ENCODE data around the gene GRIK3.

Gene GRIK3

DNA sequence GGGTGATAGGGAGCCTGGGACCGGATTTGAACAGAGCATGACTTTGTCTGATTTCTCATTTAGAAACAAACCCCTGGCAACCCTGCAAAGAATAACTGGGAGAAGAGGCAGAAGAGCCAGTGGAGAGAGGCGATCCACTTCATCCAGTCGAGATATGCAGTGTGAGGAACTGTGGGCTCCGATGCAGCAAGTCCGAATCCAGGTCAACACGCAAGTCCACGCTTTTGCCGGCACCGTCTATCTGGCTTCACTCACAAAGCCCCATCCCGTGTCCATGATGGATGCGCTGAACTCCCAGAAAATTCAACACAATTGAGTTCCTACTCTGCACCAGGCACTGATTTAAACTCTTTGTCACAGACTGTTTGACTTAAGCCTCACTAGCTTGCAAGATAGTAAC lies 191.3 kb downstream of the GRIK3 start:
- H3K4me3 ChIP-seq (ENCODE audit: low read length) = no peak overlapping the region
- no peaks in the 10 kb centered on the region for H3K4me1 ChIP-seq (ENCODE audit: control insufficient read depth, low read length)
- no peak overlapping the region for H3K27ac ChIP-seq (ENCODE audit: low read depth, low read length)
- no peaks in the 10 kb centered on the region for H3K27me3 ChIP-seq (ENCODE audit: control insufficient read depth, low read length)
- H3K4me2 ChIP-seq (ENCODE audit: low read length) = no peak overlapping the region
- H3K79me2 ChIP-seq (ENCODE audit: control insufficient read depth, low read length) = no peaks in the 10 kb centered on the region
- no peaks in the 10 kb centered on the region for H3K36me3 ChIP-seq (ENCODE audit: control insufficient read depth, low read length)
- no peaks in the 10 kb centered on the region for H3F3A ChIP-seq (ENCODE audit: control insufficient read depth, insufficient read depth)
- H3K9me2 ChIP-seq (replicated peaks; ENCODE audit: control insufficient read depth, low read length) = no peaks in the 10 kb centered on the region
- TF ChIP-seq EZH2phosphoT487 (IDR thresholded peaks at IDR 0.05; ENCODE audit: borderline replicate concordance, low read length) = no peak
- TF ChIP-seq, protein P1, sequence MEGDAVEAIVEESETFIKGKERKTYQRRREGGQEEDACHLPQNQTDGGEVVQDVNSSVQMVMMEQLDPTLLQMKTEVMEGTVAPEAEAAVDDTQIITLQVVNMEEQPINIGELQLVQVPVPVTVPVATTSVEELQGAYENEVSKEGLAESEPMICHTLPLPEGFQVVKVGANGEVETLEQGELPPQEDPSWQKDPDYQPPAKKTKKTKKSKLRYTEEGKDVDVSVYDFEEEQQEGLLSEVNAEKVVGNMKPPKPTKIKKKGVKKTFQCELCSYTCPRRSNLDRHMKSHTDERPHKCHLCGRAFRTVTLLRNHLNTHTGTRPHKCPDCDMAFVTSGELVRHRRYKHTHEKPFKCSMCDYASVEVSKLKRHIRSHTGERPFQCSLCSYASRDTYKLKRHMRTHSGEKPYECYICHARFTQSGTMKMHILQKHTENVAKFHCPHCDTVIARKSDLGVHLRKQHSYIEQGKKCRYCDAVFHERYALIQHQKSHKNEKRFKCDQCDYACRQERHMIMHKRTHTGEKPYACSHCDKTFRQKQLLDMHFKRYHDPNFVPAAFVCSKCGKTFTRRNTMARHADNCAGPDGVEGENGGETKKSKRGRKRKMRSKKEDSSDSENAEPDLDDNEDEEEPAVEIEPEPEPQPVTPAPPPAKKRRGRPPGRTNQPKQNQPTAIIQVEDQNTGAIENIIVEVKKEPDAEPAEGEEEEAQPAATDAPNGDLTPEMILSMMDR (IDR thresholded peaks at IDR 0.05; ENCODE audit: low read depth, low read length, poor library complexity, severe bottlenecking) = no peak
- no peaks in the 10 kb centered on the region for H3K9me3 ChIP-seq (ENCODE audit: control insufficient read depth, insufficient read depth, low read length)
- H4K20me1 ChIP-seq (ENCODE audit: control insufficient read depth, insufficient read depth, low read depth, low read length) = no peaks in the 10 kb centered on the region

DNA sequence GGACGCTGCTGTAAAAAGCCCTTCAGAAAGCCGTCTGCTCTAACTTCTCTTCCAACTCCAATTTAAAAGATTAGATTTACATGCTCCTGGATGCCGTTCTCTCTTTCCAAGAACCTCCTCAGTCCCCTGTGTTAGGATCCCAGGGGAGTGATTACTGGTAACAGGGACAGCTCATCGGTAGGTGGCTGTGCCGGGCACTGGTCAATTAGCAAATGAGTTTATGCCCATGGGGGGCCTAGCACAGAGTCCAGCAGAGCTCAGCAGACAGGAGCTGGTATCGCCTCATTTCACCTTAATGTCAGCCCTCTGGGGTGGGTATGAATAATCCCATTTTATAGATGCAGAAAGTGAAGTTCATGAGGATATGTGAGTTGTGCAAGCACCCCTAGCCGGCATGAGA lies 191.9 kb downstream of the GRIK3 start:
- Histone ChIP-seq H3K27ac (ENCODE audit: low read depth, low read length) (no peak overlapping the region), H3K79me2 (ENCODE audit: control insufficient read depth, low read length) (no peaks in the 10 kb centered on the region), H3K4me2 (ENCODE audit: low read length) (no peak overlapping the region), H3K4me3 (ENCODE audit: low read length) (no peak overlapping the region), H3K9me3 (ENCODE audit: control insufficient read depth, insufficient read depth, low read length) (no peaks in the 10 kb centered on the region), H3K36me3 (ENCODE audit: control insufficient read depth, low read length) (no peaks in the 10 kb centered on the region), H3F3A (ENCODE audit: control insufficient read depth, insufficient read depth) (no peaks in the 10 kb centered on the region), H3K27me3 (ENCODE audit: control insufficient read depth, low read length) (no peaks in the 10 kb centered on the region), H4K20me1 (ENCODE audit: control insufficient read depth, insufficient read depth, low read depth, low read length) (no peaks in the 10 kb centered on the region), H3K4me1 (ENCODE audit: control insufficient read depth, low read length) (no peaks in the 10 kb centered on the region), H3K9me2 (replicated peaks; ENCODE audit: control insufficient read depth, low read length) (no peaks in the 10 kb centered on the region)
- TF ChIP-seq, protein P1 (IDR thresholded peaks at IDR 0.05; ENCODE audit: low read depth, low read length, poor library complexity, severe bottlenecking) = no peak
- no peak for TF ChIP-seq EZH2phosphoT487 (IDR thresholded peaks at IDR 0.05; ENCODE audit: borderline replicate concordance, low read length)

DNA sequence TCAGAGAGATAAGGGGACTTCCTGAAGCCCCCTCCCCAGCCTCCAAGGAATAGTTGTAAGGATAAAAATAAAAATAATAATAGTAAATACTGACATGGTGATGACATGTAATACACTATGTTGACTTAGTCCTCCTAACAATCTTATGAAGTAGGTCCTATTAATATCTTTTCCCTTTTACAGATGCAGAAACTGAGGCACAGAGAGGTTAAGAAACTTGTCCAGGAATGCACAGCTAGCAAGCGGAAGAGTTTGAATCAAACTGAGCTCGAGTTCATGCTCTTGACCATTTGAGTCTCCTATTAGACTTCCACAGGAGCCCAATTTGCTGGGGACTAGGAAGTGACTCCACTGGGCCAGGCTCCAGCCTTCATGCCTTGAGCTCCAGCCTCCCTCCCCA lies 194.8 kb downstream of the GRIK3 start:
- H3K9me2 ChIP-seq (replicated peaks; ENCODE audit: control insufficient read depth, low read length) = no peaks in the 10 kb centered on the region
- H3K27me3 ChIP-seq (ENCODE audit: control insufficient read depth, low read length) = no peaks in the 10 kb centered on the region
- no peaks in the 10 kb centered on the region for H3K9me3 ChIP-seq (ENCODE audit: control insufficient read depth, insufficient read depth, low read length)
- no peaks in the 10 kb centered on the region for H4K20me1 ChIP-seq (ENCODE audit: control insufficient read depth, insufficient read depth, low read depth, low read length)
- H3F3A ChIP-seq (ENCODE audit: control insufficient read depth, insufficient read depth) = no peaks in the 10 kb centered on the region
- H3K4me2 ChIP-seq (ENCODE audit: low read length) = no peak overlapping the region
- H3K4me3 ChIP-seq (ENCODE audit: low read length) = no peak overlapping the region
- H3K36me3 ChIP-seq (ENCODE audit: control insufficient read depth, low read length) = no peaks in the 10 kb centered on the region
- no peaks in the 10 kb centered on the region for H3K4me1 ChIP-seq (ENCODE audit: control insufficient read depth, low read length)
- TF ChIP-seq EZH2phosphoT487 (IDR thresholded peaks at IDR 0.05; ENCODE audit: borderline replicate concordance, low read length) = no peak
- TF ChIP-seq, protein P1 (IDR thresholded peaks at IDR 0.05; ENCODE audit: low read depth, low read length, poor library complexity, severe bottlenecking) = no peak
- no peaks in the 10 kb centered on the region for H3K79me2 ChIP-seq (ENCODE audit: control insufficient read depth, low read length)
- no peak overlapping the region for H3K27ac ChIP-seq (ENCODE audit: low read depth, low read length)

DNA sequence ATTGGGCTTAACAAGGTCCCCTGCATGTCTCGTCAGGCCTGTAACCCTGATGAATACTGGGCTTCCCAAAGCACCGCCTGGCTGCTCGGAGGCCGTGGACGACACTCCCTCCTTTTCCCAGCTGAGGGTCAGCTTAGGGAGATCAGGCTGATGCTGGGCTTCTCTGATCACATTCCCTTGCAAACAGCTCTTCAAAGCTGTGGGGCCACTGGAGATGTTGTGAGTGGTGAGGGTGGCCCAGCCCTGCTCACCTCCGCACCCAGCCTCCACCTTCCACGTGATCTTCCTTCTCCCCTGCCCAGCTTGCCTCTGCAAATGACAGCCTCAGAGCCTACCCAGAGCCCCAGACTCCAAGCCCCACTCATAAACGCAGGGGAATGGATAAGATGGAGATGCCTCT lies 195.4 kb downstream of the GRIK3 start:
- H3K27ac ChIP-seq (ENCODE audit: low read depth, low read length) = no peak overlapping the region
- H3K4me2 ChIP-seq (ENCODE audit: low read length) = no peak overlapping the region

More for the DNA sequence above, 195.4 kb downstream of the GRIK3 start:
- Histone ChIP-seq H3K9me2 (replicated peaks; ENCODE audit: control insufficient read depth, low read length) (no peaks in the 10 kb centered on the region), H4K20me1 (ENCODE audit: control insufficient read depth, insufficient read depth, low read depth, low read length) (no peaks in the 10 kb centered on the region), H3F3A (ENCODE audit: control insufficient read depth, insufficient read depth) (no peaks in the 10 kb centered on the region), H3K27me3 (ENCODE audit: control insufficient read depth, low read length) (no peaks in the 10 kb centered on the region), H3K36me3 (ENCODE audit: control insufficient read depth, low read length) (no peaks in the 10 kb centered on the region), H3K79me2 (ENCODE audit: control insufficient read depth, low read length) (no peaks in the 10 kb centered on the region), H3K9me3 (ENCODE audit: control insufficient read depth, insufficient read depth, low read length) (no peaks in the 10 kb centered on the region), H3K4me1 (ENCODE audit: control insufficient read depth, low read length) (no peaks in the 10 kb centered on the region), H3K4me3 (ENCODE audit: low read length) (no peak overlapping the region)
- TF ChIP-seq, protein P1 (IDR thresholded peaks at IDR 0.05; ENCODE audit: low read depth, low read length, poor library complexity, severe bottlenecking) = no peak
- no peak for TF ChIP-seq EZH2phosphoT487 (IDR thresholded peaks at IDR 0.05; ENCODE audit: borderline replicate concordance, low read length)

Data from DOHH2 (cell line).